K562 (cell line): Measurements from ENCODE around the gene FITM1. TPM values are rescaled to one million over a fixed set of nuclear protein-coding genes. Genes with fewer than 3 reads are reported as not detected.
A peak's percentile ranks its signal among the peaks of the same experiment; 100 is the strongest.

Experiments
- ARID3A ChIP-seq: IDR thresholded peaks from 2 replicates; pipeline ENCODE4 v1.6.1; 2012; ENCODE audit warnings: low read depth, low read length, improper control_type of control experiment, borderline replicate concordance
- CBX1 ChIP-seq: sonication (generic); IDR thresholded peaks from 2 replicates; pipeline ENCODE4 v1.6.1; 2016; ENCODE audit warnings: antibody characterized with exemption, low read depth, mild to moderate bottlenecking
- CBX3 ChIP-seq, 2 experiments: IDR thresholded peaks; 1 replicate in 1 of 2; 2 replicates in 1 of 2; pipeline ENCODE4 v1.6.1; 2012; ENCODE audit warnings: inconsistent platforms in 2 of 2, low read length in 2 of 2, borderline replicate concordance in 1 of 2, control low read depth in 1 of 2
- DDX20 ChIP-seq: fragments of 450-650 bp; IDR thresholded peaks from 2 replicates; pipeline ENCODE4 v1.6.1; 2016; ENCODE audit warnings: missing genetic modification characterization, low read depth, mild to moderate bottlenecking, missing compliant biosample characterization, moderate library complexity
- ERF ChIP-seq: fragments of 450-650 bp; formaldehyde crosslinking; IDR thresholded peaks from 2 replicates; pipeline ENCODE4 v1.4.0; 2020; ENCODE audit warnings: mild to moderate bottlenecking, mixed read lengths
- FOXO4 ChIP-seq: fragments of 450-650 bp; formaldehyde crosslinking; IDR thresholded peaks from 2 replicates; pipeline ENCODE4 v1.4.0; 2020; ENCODE audit warnings: mild to moderate bottlenecking, moderate library complexity
- HMGXB4 ChIP-seq: sonication (generic); formaldehyde crosslinking; IDR thresholded peaks from 2 replicates; pipeline ENCODE4 v1.8.1; 2023; ENCODE audit warnings: mild to moderate bottlenecking, missing genetic modification reagents
- IRF1 ChIP-seq: sonication (generic); formaldehyde crosslinking; IDR thresholded peaks from 2 replicates; pipeline ENCODE4 v1.8.0; 2022; ENCODE audit warnings: missing genetic modification reagents, mild to moderate bottlenecking, borderline replicate concordance
- MBD2 ChIP-seq: sonication (generic); IDR thresholded peaks from 2 replicates; pipeline ENCODE4 v1.6.1; 2016; ENCODE audit warnings: low read depth, borderline replicate concordance
- MXD1 ChIP-seq: fragments of 250-450 bp; sonication (Bioruptor Pico); IDR thresholded peaks from 2 replicates; pipeline ENCODE4 v1.8.0; 2021; ENCODE audit warnings: borderline replicate concordance, mild to moderate bottlenecking, moderate library complexity; ENCODE audit not compliant: poor library complexity, severe bottlenecking
- MYNN ChIP-seq, 2 experiments: sonication (generic); formaldehyde crosslinking in 1 of 2; IDR thresholded peaks; 2 replicates each; pipeline versions ENCODE4 v1.5.0 to v1.6.1; 2016 to 2020; ENCODE audit warnings: antibody characterized with exemption in 1 of 2, missing genetic modification reagents in 1 of 2
- NBN ChIP-seq: fragments of 450-650 bp; IDR thresholded peaks from 2 replicates; pipeline ENCODE4 v1.6.1; 2016; ENCODE audit warnings: low read depth, mild to moderate bottlenecking
- NFIX ChIP-seq: fragments of 250-450 bp; sonication (Bioruptor Pico); IDR thresholded peaks from 2 replicates; pipeline ENCODE4 v1.4.0; 2020; ENCODE audit warnings: low read depth, mild to moderate bottlenecking, moderate library complexity
- RAD51 ChIP-seq: fragments of 450-650 bp; IDR thresholded peaks from 2 replicates; pipeline ENCODE4 v1.7.1; 2016; ENCODE audit warnings: low read depth, mild to moderate bottlenecking, borderline replicate concordance
- ZNF444 ChIP-seq: fragments of 250-450 bp; sonication (Bioruptor Pico); IDR thresholded peaks from 2 replicates; pipeline ENCODE4 v1.4.0; 2020; ENCODE audit warnings: mild to moderate bottlenecking, moderate library complexity
- ZNF79 ChIP-seq: fragments of 250-450 bp; sonication (Bioruptor Pico); IDR thresholded peaks from 2 replicates; pipeline ENCODE4 v1.4.0; 2020; ENCODE audit warnings: low read depth, mild to moderate bottlenecking, moderate library complexity
- polyA plus RNA-seq, 8 experiments: library from polyadenylated mRNA; depleted of rRNA in 4 of 8; stranded (reverse) in 5 of 8; unstranded in 3 of 8; fragments of >200 nt; fragmentation: Nextera tagmentation in 2 of 8; fragmentation: Illumina TruSeq in 1 of 8; extraction: Ambion mirVana in 2 of 8; extraction: Trizol in 1 of 8; gene quantifications; 2 replicates each; pipeline versions ENCODE4 v1.2.1 to v1.2.3, GENCODE V29; 2011 to 2014; ENCODE audit warnings: inconsistent platforms in 1 of 8, missing spikeins in 1 of 8
- total RNA-seq, 7 experiments: library from RNA; depleted of rRNA in 6 of 7; stranded (reverse); fragments of >200 nt in 6 of 7; fragmentation: Illumina TruSeq in 2 of 7; extraction: Trizol in 2 of 7; gene quantifications; 2 replicates each; pipeline versions ENCODE4 v1.2.1 to v1.2.3, GENCODE V29; 2011 to 2021; ENCODE audit warnings: low replicate concordance in 1 of 7

Gene FITM1
- total and polyA plus RNA-seq, 9 of the 15 experiments (the other 6 are each of a cell fraction or from before 2014, with no cell fraction given) = 0.09 to 0.20 TPM; not detected in 7

GRCh38 chr14:24113801-24114531 lies 16.5 kb upstream of the FITM1 start (continued):
- TF ChIP-seq HMGXB4 (CRISPR knock-in tag) (no peak), MBD2 (no peak; the same call in 1 of the 2 replicates), MXD1 (CRISPR knock-in tag) (no peak), ZNF444 (no peak), DDX20 (no peak), NBN (peak; percentile 45; the same call in 1 of the 2 replicates), CBX3 (IDR thresholded peaks at IDR 0.05; ENCODE audit: borderline replicate concordance in 1 of 2, low read length in 2 of 2) (no peak), RAD51 (no peak), ERF (no peak), NFIX (CRISPR knock-in tag) (no peak), FOXO4 (CRISPR knock-in tag) (no peak), IRF1 (0 out of 2 replicates have a peak, but pooled peaks have one; percentile 29), MYNN (IDR thresholded peaks at IDR 0.05) (no peak), MYNN (CRISPR knock-in tag; IDR thresholded peaks at IDR 0.05) (no peak), ARID3A (no peak), ZNF79 (CRISPR knock-in tag) (no peak), CBX1 (no peak; the same call in 1 of the 2 replicates)
